B cell (primary cell): Measurements from ENCODE around the gene EXOSC10. TPM values are rescaled to one million over a fixed set of nuclear protein-coding genes. Genes with fewer than 3 reads are reported as not detected.
"Not testable (repeated sequence)": the region's sequence is repeated elsewhere in the genome, so short reads cannot be mapped to it uniquely, and the experiment has no call there.

ENCODE experiments used
- ATAC-seq: fragments of 200-7000 bp; cut with Tn5 transposase; one replicate; pipeline ENCODE4 v1.10.0; 2021; ENCODE audit warnings: low read depth, mild to moderate bottlenecking, moderate number of reproducible peaks, moderate library complexity
- CTCF ChIA-PET: fragments of 350-600 bp; sonication (Branson Sonifier 250); formaldehyde crosslinking; loops from one replicate; lab custom pipeline; 2021; ENCODE audit warnings: antibody characterized with exemption, inconsistent platforms; lab: Charles Lee
- POLR2A ChIA-PET: fragments of 350-600 bp; sonication (Branson Sonifier 250); formaldehyde crosslinking; loops from one replicate; lab custom pipeline; 2021; ENCODE audit warnings: antibody characterized with exemption; lab: Charles Lee
- DNase-seq: peaks from one replicate; pipeline ENCODE4 v3.0.0; 2013
- H2AFZ ChIP-seq: 2 replicates; pipeline ENCODE4 v1.6.1; 2012; ENCODE audit warnings: mild to moderate bottlenecking, low read depth, low read length; ENCODE audit not compliant: insufficient read depth, poor library complexity, severe bottlenecking
- H3K27ac ChIP-seq, 2 donors: 1 replicate in 1 of 2; 2 replicates in 1 of 2; pipeline ENCODE4 v1.5.1; 2012 to 2013; ENCODE audit warnings: low read length in 2 of 2, mild to moderate bottlenecking in 2 of 2, moderate library complexity in 1 of 2
- H3K27me3 ChIP-seq, 4 experiments: fragments of 200-600 bp in 1 of 4; sonication (generic) in 1 of 4; replicated peaks in 1 of 4; 1 replicate in 2 of 4; 2 replicates in 2 of 4; pipeline versions ENCODE4 v1.6.1 to v1.7.0; 2013 to 2016; ENCODE audit warnings: low read length in 3 of 4, mild to moderate bottlenecking in 2 of 4, mixed read lengths in 1 of 4, moderate library complexity in 1 of 4; ENCODE audit not compliant: insufficient read depth in 4 of 4, control insufficient read depth in 3 of 4; ENCODE audit errors: control extremely low read depth in 1 of 4
- H3K36me3 ChIP-seq, 2 experiments: replicated peaks in 1 of 2; 1 replicate in 1 of 2; 2 replicates in 1 of 2; pipeline versions ENCODE4 v1.6.1 to v1.7.1; 2013; ENCODE audit warnings: low read length in 1 of 2; ENCODE audit not compliant: insufficient read depth in 2 of 2, control insufficient read depth in 1 of 2; ENCODE audit errors: control extremely low read depth in 1 of 2, extremely low read depth in 1 of 2
- H3K4me1 ChIP-seq, 2 donors: fragments of 200-600 bp in 1 of 2; sonication (generic) in 1 of 2; 1 replicate in 1 of 2; 2 replicates in 1 of 2; pipeline versions ENCODE4 v1.5.1 to v1.6.1; 2013 to 2017; ENCODE audit warnings: low read length in 2 of 2; ENCODE audit not compliant: control insufficient read depth in 2 of 2, insufficient read depth in 2 of 2
- H3K4me2 ChIP-seq: replicated peaks from 2 replicates; pipeline ENCODE3; 2012; ENCODE audit warnings: mild to moderate bottlenecking, low read depth, low read length; ENCODE audit not compliant: poor library complexity, severe bottlenecking
- H3K4me3 ChIP-seq, 5 experiments: fragments of 200-600 bp in 1 of 5; sonication (generic) in 1 of 5; 1 replicate in 3 of 5; 2 replicates in 2 of 5; pipeline versions ENCODE4 v1.5.1 to v1.7.0; 2011 to 2016; ENCODE audit warnings: low read length in 4 of 5, mild to moderate bottlenecking in 4 of 5, low read depth in 2 of 5, control low read depth in 1 of 5, moderate library complexity in 1 of 5; ENCODE audit not compliant: insufficient read depth in 1 of 5; ENCODE audit errors: control extremely low read depth in 1 of 5, extremely low read depth in 1 of 5
- H3K79me2 ChIP-seq: fragments of 200-600 bp; sonication (generic); one replicate; pipeline ENCODE4 v1.6.0; 2016; ENCODE audit warnings: low read length; ENCODE audit not compliant: control insufficient read depth, insufficient read depth
- H3K9ac ChIP-seq: fragments of 200-600 bp; sonication (generic); 2 replicates; pipeline ENCODE4 v1.6.1; 2017; ENCODE audit warnings: mild to moderate bottlenecking, low read length, moderate library complexity
- H3K9me3 ChIP-seq, 3 donors: one replicate each; pipeline versions ENCODE4 v1.6.1 to v1.7.1; 2013; ENCODE audit warnings: low read length in 2 of 3; ENCODE audit not compliant: control insufficient read depth in 2 of 3, insufficient read depth in 1 of 3; ENCODE audit errors: control extremely low read depth in 1 of 3
- H4K20me1 ChIP-seq: 2 replicates; pipeline ENCODE4 v1.6.0; 2012; ENCODE audit warnings: mild to moderate bottlenecking, low read length; ENCODE audit not compliant: insufficient read depth, control insufficient read depth, poor library complexity, severe bottlenecking
- H3K27ac Mint-ChIP-seq: one replicate; pipeline ENCODE4 v1.8.0; 2021; ENCODE audit warnings: mixed read lengths
- H3K27me3 Mint-ChIP-seq: one replicate; pipeline ENCODE4 v1.8.0; 2021; ENCODE audit warnings: mixed read lengths
- H3K4me1 Mint-ChIP-seq: one replicate; pipeline ENCODE4 v1.8.0; 2021; ENCODE audit warnings: mixed read lengths
- H3K4me3 Mint-ChIP-seq: one replicate; pipeline ENCODE4 v1.8.0; 2021; ENCODE audit warnings: mixed read lengths
- H3K9me3 Mint-ChIP-seq: one replicate; pipeline ENCODE4 v1.8.0; 2022; ENCODE audit warnings: mixed read lengths; ENCODE audit not compliant: insufficient read depth
- CTCF ChIP-seq: fragments of 200-600 bp; IDR thresholded peaks from one replicate; pipeline ENCODE4 v1.8.0; 2022; ENCODE audit warnings: antibody characterized with exemption, mild to moderate bottlenecking
- EZH2 ChIP-seq: IDR thresholded peaks from 2 replicates; pipeline ENCODE4 v1.6.1; 2012; ENCODE audit warnings: borderline replicate concordance, low read depth, mild to moderate bottlenecking, moderate library complexity, low read length; ENCODE audit not compliant: insufficient read depth, poor library complexity, severe bottlenecking
- WGBS: methylation state at CpG from one replicate; pipeline ENCODE4 v1.1.5; 2013; ENCODE audit warnings: missing lambda C conversion rate; ENCODE audit not compliant: insufficient coverage; 5-methylcytosine and 5-hydroxymethylcytosine counted together
- intact Hi-C: fragments of 100-400 bp; cut with micrococcal nuclease; formaldehyde crosslinking; loops from one replicate; pipeline ENCODE4 v1.10.0; 2022
- polyA plus RNA-seq: library from polyadenylated mRNA; depleted of rRNA; stranded (reverse); fragments of >200 nt; gene quantifications from 2 replicates; pipeline ENCODE4 v1.2.3, GENCODE V29; 2012
- total RNA-seq, 2 donors: library from RNA; stranded (reverse); fragments of 120-200 nt in 1 of 2; gene quantifications; 1 replicate in 1 of 2; 2 replicates in 1 of 2; pipeline versions ENCODE4 v1.2.3 to v1.2.4, GENCODE V29; 2013 to 2022

EXOSC10 gene
- total and polyA plus RNA-seq, 2 donors (not counting 1 experiment from before 2014, with no cell fraction given), result 83.4 to 119 TPM

GRCh38 chr1:11101347-11101746 lies 1.7 kb upstream of the EXOSC10 start:
- Histone ChIP-seq H3K27me3 (no peaks in the 10 kb centered on the region), H3K4me2 (no peak overlapping the region), H3K27ac (no peak overlapping the region), H3K36me3 (peaks cover 0 to 11% of the 10 kb centered on the region in 2 experiments), H3K9me3 (no peaks in the 10 kb centered on the region), H2AFZ (no peak overlapping the region), H3K79me2 (peaks cover 19% of the 10 kb centered on the region), H3K4me1 (peaks cover 11 to 15% of the 10 kb centered on the region in 2 donors), H3K4me3 (no peak overlapping the region), H4K20me1 (no peaks in the 10 kb centered on the region), H3K9ac (no peak overlapping the region)
- no peak for ATAC-seq
- DNase-seq, result no peak
- TF ChIP-seq EZH2, result no peak
- TF ChIP-seq CTCF, result no peak
- 94% methylated on average over 6 of the region's 6 CpGs for WGBS
- Mint-ChIP-seq H3K9me3 (no peaks in the 10 kb centered on the region), H3K4me3 (peak overlapping the region; percentile 66), H3K4me1 (peaks cover 18% of the 10 kb centered on the region), H3K27me3 (no peaks in the 10 kb centered on the region), H3K27ac (no peak overlapping the region)
- POLR2A ChIA-PET, result no interaction called here
- CTCF ChIA-PET, result interaction anchor here (0.6 kb wide), 1 partner anchor 538 kb away, joined by 3 read pairs; no protein-coding TSS in a partner anchor
- intact Hi-C loops, result no loop called here

GRCh38 chr1:11100806-11101205 lies 1.1 kb upstream of the EXOSC10 start:
- ATAC-seq, DNase-seq, H3K27me3 Mint-ChIP-seq, H3K4me2 ChIP-seq, H3K9me3 ChIP-seq, H3K9me3 Mint-ChIP-seq, H3K27ac Mint-ChIP-seq, H2AFZ ChIP-seq, H3K9ac ChIP-seq, H3K4me3 ChIP-seq, H3K4me3 Mint-ChIP-seq, H3K27ac ChIP-seq, H3K27me3 ChIP-seq, H4K20me1 ChIP-seq, intact Hi-C loops: not testable (repeated sequence)
- ChIA-PET POLR2A (interaction anchor here (0.7 kb wide), 1 partner anchor 619 kb away, joined by 6 read pairs; no protein-coding TSS in a partner anchor), CTCF (interaction anchor here (0.6 kb wide), 1 partner anchor 539 kb away, joined by 3 read pairs; no protein-coding TSS in a partner anchor)
- peaks cover 11 to 15% of the 10 kb centered on the region in 2 donors for H3K4me1 ChIP-seq
- peaks cover 18% of the 10 kb centered on the region for H3K4me1 Mint-ChIP-seq
- 97% methylated on average over 17 of the region's 17 CpGs for WGBS
- H3K36me3 ChIP-seq, result peaks cover 0 to 11% of the 10 kb centered on the region in 2 experiments
- H3K79me2 ChIP-seq, result peaks cover 21% of the 10 kb centered on the region
